Cardiac muscle cell (in vitro differentiated cells and primary cell): Measurements from ENCODE around the gene GCGR. TPM values are rescaled to one million over a fixed set of nuclear protein-coding genes. Genes with fewer than 3 reads are reported as not detected.
A peak's percentile ranks its signal among the peaks of the same experiment; 100 is the strongest.

Source experiments
- DNase-seq, 2 donors: peaks; one replicate each; pipeline versions ENCODE4 v3.0.0 to v3.0.0-alpha.2; 2010 to 2017; ENCODE audit warnings: low read depth in 1 of 2, low spot score in 1 of 2
- H3K27ac ChIP-seq: fragments of 200-600 bp; sonication (generic); 2 replicates; pipeline ENCODE4 v1.5.1; 2016
- H3K27me3 ChIP-seq: fragments of 200-600 bp; sonication (generic); 2 replicates; pipeline ENCODE4 v1.6.0; 2016; ENCODE audit warnings: control low read depth
- H3K36me3 ChIP-seq: fragments of 200-600 bp; sonication (generic); 2 replicates; pipeline ENCODE4 v1.5.1; 2016; ENCODE audit warnings: control low read depth
- H3K4me1 ChIP-seq: fragments of 200-600 bp; sonication (generic); 2 replicates; pipeline ENCODE4 v1.8.1; 2017; ENCODE audit warnings: low read depth, mild to moderate bottlenecking, mixed run types
- H3K4me3 ChIP-seq: fragments of 200-600 bp; sonication (generic); 2 replicates; pipeline ENCODE4 v1.5.1; 2016; ENCODE audit warnings: mild to moderate bottlenecking
- H3K9me3 ChIP-seq: fragments of 200-600 bp; sonication (generic); 2 replicates; pipeline ENCODE4 v1.5.1; 2017; ENCODE audit warnings: low read depth, mild to moderate bottlenecking, control low read depth
- polyA plus RNA-seq: library from polyadenylated mRNA; unstranded; fragments of >200 nt; fragmentation: Nextera tagmentation; extraction: Ambion mirVana; gene quantifications from 2 replicates; pipeline ENCODE4 v1.2.1, GENCODE V29; 2016
- total RNA-seq: library from RNA; depleted of rRNA; stranded (reverse); fragments of >200 nt; gene quantifications from 2 replicates; pipeline ENCODE4 v1.2.3, GENCODE V29; 2016
- TF ChIP-seq, protein P1 (sequence below): IDR thresholded peaks from 2 replicates; pipeline ENCODE4 v1.5.1; 2012; ENCODE audit warnings: low read depth, mild to moderate bottlenecking, low read length

GCGR gene
- total and polyA plus RNA-seq, 2 experiments from 2014 or later, result 0.15 to 0.79 TPM

DNA sequence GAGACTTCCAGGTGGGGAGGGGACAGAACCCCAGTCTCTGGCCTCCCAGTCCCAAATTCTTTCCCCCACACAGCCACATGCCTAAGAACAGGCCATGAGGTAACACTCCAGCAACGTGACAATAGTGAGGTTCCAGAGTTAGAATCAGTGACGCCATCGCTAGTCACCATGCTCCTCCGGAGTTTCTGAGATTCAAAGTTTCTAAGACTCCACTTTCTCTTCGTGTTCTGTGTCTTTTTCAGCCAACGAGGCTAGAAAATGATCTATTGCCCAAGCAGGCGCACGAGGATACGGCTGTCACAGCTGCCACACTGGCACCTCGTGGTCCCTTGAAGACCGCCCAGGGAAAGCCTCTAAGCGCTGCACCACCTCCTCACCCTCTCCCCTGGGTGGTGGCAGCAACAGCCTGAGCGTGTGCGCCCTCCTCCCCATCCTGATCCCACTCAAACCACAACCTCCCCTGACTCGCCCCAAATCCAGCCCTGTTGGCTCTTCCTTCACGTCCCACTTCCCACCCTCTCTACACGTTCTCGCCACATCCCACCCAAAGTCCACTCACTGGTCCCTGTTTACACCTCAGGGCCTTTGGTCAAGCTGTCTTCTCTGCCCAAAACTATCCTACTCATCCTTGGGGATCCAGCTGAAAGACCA, 28.1 kb downstream of the GCGR start:
- Histone ChIP-seq H3K4me1 (no peaks in the 10 kb centered on the region), H3K36me3 (no peaks in the 10 kb centered on the region), H3K4me3 (peak overlapping the region; percentile 91), H3K27me3 (no peaks in the 10 kb centered on the region), H3K9me3 (no peaks in the 10 kb centered on the region), H3K27ac (peak overlapping the region; percentile 62)
- DNase-seq, result no peak
- TF ChIP-seq, protein P1, sequence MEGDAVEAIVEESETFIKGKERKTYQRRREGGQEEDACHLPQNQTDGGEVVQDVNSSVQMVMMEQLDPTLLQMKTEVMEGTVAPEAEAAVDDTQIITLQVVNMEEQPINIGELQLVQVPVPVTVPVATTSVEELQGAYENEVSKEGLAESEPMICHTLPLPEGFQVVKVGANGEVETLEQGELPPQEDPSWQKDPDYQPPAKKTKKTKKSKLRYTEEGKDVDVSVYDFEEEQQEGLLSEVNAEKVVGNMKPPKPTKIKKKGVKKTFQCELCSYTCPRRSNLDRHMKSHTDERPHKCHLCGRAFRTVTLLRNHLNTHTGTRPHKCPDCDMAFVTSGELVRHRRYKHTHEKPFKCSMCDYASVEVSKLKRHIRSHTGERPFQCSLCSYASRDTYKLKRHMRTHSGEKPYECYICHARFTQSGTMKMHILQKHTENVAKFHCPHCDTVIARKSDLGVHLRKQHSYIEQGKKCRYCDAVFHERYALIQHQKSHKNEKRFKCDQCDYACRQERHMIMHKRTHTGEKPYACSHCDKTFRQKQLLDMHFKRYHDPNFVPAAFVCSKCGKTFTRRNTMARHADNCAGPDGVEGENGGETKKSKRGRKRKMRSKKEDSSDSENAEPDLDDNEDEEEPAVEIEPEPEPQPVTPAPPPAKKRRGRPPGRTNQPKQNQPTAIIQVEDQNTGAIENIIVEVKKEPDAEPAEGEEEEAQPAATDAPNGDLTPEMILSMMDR, result no peak

DNA sequence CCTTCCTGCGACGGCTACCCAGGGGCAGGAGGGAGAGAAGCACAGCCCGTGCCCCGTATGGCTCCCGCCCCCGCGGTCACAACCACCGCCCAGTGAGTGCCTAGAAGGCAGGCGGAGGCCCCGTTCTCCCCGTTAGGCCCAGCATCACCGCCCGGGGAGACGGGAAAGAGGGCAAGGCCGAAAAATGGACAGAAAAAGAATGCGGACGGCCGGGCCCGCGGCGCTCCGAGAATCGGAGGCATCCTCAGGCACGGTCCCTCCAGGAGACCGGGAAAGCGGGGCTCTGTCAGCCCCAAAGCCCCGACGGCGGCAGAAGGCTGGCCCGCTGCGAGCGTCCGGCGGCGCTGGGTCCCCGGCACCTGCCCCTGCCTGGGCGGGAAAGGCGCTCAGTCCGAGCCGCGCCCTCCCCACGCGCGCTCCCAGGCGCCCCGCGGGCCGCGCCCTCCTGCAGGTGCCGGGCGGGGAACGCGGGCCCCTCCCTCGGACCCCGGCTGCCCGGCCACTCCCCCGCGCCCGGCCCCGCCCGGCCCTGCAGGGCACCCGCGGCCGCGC, 28.7 kb downstream of the GCGR start:
- peak overlapping the region; percentile 62 for H3K27ac ChIP-seq
- no peaks in the 10 kb centered on the region for H3K27me3 ChIP-seq
- no peaks in the 10 kb centered on the region for H3K36me3 ChIP-seq
- no peaks in the 10 kb centered on the region for H3K9me3 ChIP-seq
- DNase-seq, result peak in 1 of 2 donors; percentile 17
- TF ChIP-seq, protein P1, result no peak
- H3K4me1 ChIP-seq, result no peaks in the 10 kb centered on the region
- peak overlapping the region; percentile 91 for H3K4me3 ChIP-seq

DNA sequence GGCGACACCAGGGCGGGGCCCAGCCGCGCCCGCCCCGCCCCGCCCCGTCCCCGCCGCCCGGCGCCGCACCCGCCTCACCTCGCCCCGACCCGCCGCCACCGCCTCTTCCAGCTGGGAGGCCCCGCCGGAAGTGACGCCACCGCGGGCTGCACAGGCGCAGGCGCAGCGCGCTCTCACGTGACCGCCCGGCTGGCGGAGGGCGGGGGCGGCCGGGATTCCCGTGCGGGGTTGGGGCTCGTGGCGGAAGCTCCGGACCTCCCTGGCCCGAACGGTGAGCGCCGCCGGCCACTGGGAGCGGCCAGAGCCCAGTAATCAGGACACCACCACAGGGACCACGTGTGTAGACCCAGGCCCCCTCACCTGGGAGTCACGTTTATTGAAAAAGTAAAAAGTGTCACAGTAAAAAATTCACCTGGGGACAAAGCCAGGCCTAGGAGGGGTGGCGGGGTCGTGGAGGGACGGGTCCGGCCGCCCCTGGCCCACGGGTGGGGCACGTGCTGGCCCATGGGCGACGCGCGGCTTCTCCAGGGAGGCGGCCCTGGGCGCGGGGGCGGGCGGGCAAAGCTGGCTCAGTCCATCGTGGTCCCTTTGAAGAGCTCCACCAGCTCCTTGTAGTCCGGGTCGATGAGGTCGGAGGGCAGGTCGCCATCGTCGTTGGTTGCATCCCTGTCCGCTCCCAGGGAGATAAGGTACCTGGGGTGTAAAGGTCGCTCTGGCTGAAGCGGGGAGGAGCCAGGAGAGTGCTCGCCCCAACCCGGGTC, 29.4 kb downstream of the GCGR start, which contains the start of gene MCRIP1:
Gene MCRIP1, minus strand, starts transcription at position 132 of the 761 bp plus-strand sequence. CDS start 8,785 bp downstream, outside the sequence.
- TF ChIP-seq, protein P1, result no peak
- H3K4me1 ChIP-seq, result no peaks in the 10 kb centered on the region
- peak within 1 kb of the TSS; percentile 92 for H3K27ac ChIP-seq
- no peaks in the 10 kb centered on the region for H3K9me3 ChIP-seq
- H3K27me3 ChIP-seq, result no peaks in the 10 kb centered on the region
- peak within 1 kb of the TSS; percentile 91 for H3K4me3 ChIP-seq
- H3K36me3 ChIP-seq, result no peaks in the 10 kb centered on the region
- peak; percentile 96 to 98 for DNase-seq

- Histone ChIP-seq H3K9me3 (no peaks in the 10 kb centered on the region), H3K4me1 (peaks cover 5% of the 10 kb centered on the region), H3K4me3 (peak overlapping the region; percentile 78), H3K27me3 (no peaks in the 10 kb centered on the region), H3K36me3 (no peaks in the 10 kb centered on the region), H3K27ac (peak overlapping the region; percentile 92)
- TF ChIP-seq, protein P1, result no peak
- DNase-seq, result no peak
Observed at GRCh38 chr17:81833921-81834830, 30.2 kb downstream of the GCGR start.

GRCh38 chr17:81834831-81835267, 30.9 kb downstream of the GCGR start, which contains the start of gene PPP1R27:
Gene PPP1R27 (minus strand): TSS chr17:81835050. CDS start chr17:81834953, 97 bp downstream.
- Histone ChIP-seq H3K27ac (peak within 1 kb of the TSS; percentile 92), H3K27me3 (no peaks in the 10 kb centered on the region), H3K4me1 (peaks cover 5% of the 10 kb centered on the region), H3K36me3 (no peaks in the 10 kb centered on the region), H3K4me3 (peak within 1 kb of the TSS; percentile 78), H3K9me3 (no peaks in the 10 kb centered on the region)
- no peak for DNase-seq
- TF ChIP-seq, protein P1, result no peak
